GM10266 (cell line): ENCODE results near the gene MAP2.

Experiments
- DNase-seq: peaks from one replicate; pipeline ENCODE4 v3.0.0; 2012; ENCODE audit errors: extremely low spot score
- CTCF ChIP-seq: IDR thresholded peaks from 2 replicates; pipeline ENCODE4 v1.5.1; 2012; ENCODE audit warnings: mild to moderate bottlenecking, low read depth; ENCODE audit not compliant: control insufficient read depth, insufficient read depth; ENCODE audit errors: missing control alignments

Gene MAP2

GRCh38 chr2:209614690-209615369 lies 191.0 kb downstream of the MAP2 start:
- no peak for TF ChIP-seq CTCF

GRCh38 chr2:209619782-209620181 lies 195.9 kb downstream of the MAP2 start:
- TF ChIP-seq CTCF = no peak
- DNase-seq = no peak

More at GRCh38 chr2:209614690-209615369, 191.0 kb downstream of the MAP2 start:
- DNase-seq = no peak

GRCh38 chr2:209624192-209624938 lies 200.5 kb downstream of the MAP2 start:
- DNase-seq = no peak
- TF ChIP-seq CTCF = no peak

- TF ChIP-seq CTCF = no peak
- DNase-seq = no peak
Measured at GRCh38 chr2:209629597-209629996, 205.8 kb downstream of the MAP2 start.

- DNase-seq = no peak
- no peak for TF ChIP-seq CTCF
Measured at GRCh38 chr2:209633911-209634310, 210.1 kb downstream of the MAP2 start.

GRCh38 chr2:209636076-209636475 lies 212.2 kb downstream of the MAP2 start:
- TF ChIP-seq CTCF = no peak
- no peak for DNase-seq

- TF ChIP-seq CTCF = no peak
- no peak for DNase-seq
Measured at GRCh38 chr2:209637293-209637692, 213.4 kb downstream of the MAP2 start.
